A549 (cell line): ENCODE measurements around the gene ERBB2.

Experiments used
- BCL3 ChIP-seq: fragments of >200 bp; sonication (Bioruptor Twin); formaldehyde crosslinking; IDR thresholded peaks from 3 replicates; pipeline ENCODE4 v1.6.1; 2016
- CTCF ChIP-seq: fragments of >200 bp; sonication (Bioruptor Twin); formaldehyde crosslinking; IDR thresholded peaks from 3 replicates; pipeline ENCODE4 v1.5.1; 2016
- FOSL2 ChIP-seq, 2 experiments: fragments of 450-650 bp in 1 of 2; fragments of >200 bp in 1 of 2; sonication (Bioruptor Twin) in 1 of 2; formaldehyde crosslinking; IDR thresholded peaks; 2 replicates each; pipeline versions ENCODE4 v1.5.0 to v1.6.1; 2016 to 2020; ENCODE audit warnings: mild to moderate bottlenecking in 1 of 2, moderate library complexity in 1 of 2
- PHF8 ChIP-seq: fragments of 200-600 bp; sonication (generic); IDR thresholded peaks from 2 replicates; pipeline ENCODE4 v1.6.1; 2016; ENCODE audit warnings: low read depth, mild to moderate bottlenecking, antibody characterized with exemption, moderate library complexity, borderline replicate concordance
- SMC3 ChIP-seq: fragments of >200 bp; sonication (Bioruptor Twin); formaldehyde crosslinking; IDR thresholded peaks from 3 replicates; pipeline ENCODE4 v1.6.1; 2018; ENCODE audit warnings: inconsistent platforms

GRCh38 chr17:39687101-39687545 is 12.7 kb upstream of the ERBB2 start:
- TF ChIP-seq BCL3, result no peak
- TF ChIP-seq SMC3, result no peak
- no peak for TF ChIP-seq CTCF
- TF ChIP-seq FOSL2 (IDR thresholded peaks at IDR 0.05), result no peak
- TF ChIP-seq FOSL2 (CRISPR knock-in tag; IDR thresholded peaks at IDR 0.05), result no peak
- no peak for TF ChIP-seq PHF8
